ENCODE results near the gene PCBP3. TPM values are rescaled to one million over a fixed set of nuclear protein-coding genes. Genes with fewer than 3 reads are reported as not detected.

Gene PCBP3
- total and polyA plus RNA-seq, 8 donors = 0.83 to 4.3 (median 1.7) TPM

DNA sequence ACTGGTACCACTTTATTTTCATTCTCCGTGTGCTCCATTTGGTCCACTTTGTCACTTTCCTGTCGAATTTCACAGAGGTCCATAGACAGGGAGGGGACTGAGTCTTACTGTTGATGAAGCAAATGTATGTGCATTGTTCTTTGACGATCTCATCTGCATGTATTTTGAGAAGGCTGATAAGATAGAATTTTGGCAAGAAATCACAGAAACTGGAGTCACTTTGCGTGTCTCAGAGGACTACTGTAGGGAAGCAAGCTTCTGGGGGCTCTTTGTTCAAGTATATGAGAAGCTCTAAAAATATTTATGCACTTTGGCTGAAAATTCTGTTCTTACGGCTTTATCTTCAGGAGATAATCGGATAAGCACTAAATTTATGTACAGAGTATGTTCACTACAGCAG lies 78.1 kb downstream of the PCBP3 start:
- FAIRE-seq (no peak), DNase-seq (no peak), ATAC-seq (no peak)
- no peaks in the 10 kb centered on the region for H3K36me3 ChIP-seq
- H3K27ac ChIP-seq = no peak overlapping the region
- intact Hi-C loops (cut with DNase I) = no loop called here
- TF ChIP-seq, protein P1, sequence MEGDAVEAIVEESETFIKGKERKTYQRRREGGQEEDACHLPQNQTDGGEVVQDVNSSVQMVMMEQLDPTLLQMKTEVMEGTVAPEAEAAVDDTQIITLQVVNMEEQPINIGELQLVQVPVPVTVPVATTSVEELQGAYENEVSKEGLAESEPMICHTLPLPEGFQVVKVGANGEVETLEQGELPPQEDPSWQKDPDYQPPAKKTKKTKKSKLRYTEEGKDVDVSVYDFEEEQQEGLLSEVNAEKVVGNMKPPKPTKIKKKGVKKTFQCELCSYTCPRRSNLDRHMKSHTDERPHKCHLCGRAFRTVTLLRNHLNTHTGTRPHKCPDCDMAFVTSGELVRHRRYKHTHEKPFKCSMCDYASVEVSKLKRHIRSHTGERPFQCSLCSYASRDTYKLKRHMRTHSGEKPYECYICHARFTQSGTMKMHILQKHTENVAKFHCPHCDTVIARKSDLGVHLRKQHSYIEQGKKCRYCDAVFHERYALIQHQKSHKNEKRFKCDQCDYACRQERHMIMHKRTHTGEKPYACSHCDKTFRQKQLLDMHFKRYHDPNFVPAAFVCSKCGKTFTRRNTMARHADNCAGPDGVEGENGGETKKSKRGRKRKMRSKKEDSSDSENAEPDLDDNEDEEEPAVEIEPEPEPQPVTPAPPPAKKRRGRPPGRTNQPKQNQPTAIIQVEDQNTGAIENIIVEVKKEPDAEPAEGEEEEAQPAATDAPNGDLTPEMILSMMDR (IDR thresholded peaks at IDR 0.05) = no peak
- H3K4me1 ChIP-seq = no peaks in the 10 kb centered on the region
- no peak overlapping the region for H3K4me3 ChIP-seq
- no peaks in the 10 kb centered on the region for H3K27me3 ChIP-seq
- 53 to 59% methylated on average over 6 of the region's 6 CpGs for WGBS, 2 donors
- no peaks in the 10 kb centered on the region for H3K9me3 ChIP-seq

DNA sequence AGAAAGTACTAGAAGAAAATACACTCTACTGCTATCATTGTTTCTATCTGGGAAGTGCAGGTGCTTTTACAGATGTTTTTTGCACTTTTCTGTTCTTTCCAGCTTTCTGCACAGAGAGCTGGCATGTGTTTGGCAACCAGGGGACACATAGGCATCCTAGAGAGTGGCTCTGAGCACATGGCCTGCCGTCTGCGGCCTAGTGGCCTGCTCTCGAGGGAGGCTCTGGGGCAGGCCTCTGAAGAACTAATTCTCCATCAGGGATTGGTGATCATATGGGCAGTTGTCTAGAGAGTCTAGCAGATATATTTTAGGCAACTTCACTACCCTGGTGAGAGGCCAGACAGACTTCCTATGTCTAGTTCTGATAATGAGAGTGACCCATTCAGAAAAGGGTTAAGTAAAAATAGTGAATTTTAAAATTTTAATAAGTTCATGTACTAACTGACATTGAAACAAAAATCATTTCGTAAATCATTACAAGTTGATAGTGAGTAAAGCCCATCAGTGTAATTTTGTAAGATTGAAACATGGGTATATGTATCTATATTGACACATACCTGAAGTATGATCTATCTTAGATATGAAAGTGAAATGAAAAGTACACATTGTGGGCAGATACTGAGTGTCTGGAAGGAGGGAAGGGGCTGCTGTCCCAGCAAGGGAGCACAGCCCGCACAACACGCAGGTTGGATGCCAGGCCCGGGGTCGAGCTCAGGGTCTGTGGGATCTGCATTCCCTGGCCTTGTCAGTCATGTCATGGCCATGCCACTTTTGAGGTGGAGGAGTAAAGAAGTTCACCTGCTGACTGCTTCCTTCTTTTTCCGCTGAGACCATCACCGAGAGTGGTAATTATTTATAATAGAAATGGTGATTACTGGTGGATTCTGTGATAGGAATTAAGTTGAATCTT lies 79.8 kb downstream of the PCBP3 start:
- FAIRE-seq (no peak), DNase-seq (no peak), ATAC-seq (no peak)
- Histone ChIP-seq H3K27ac (no peak overlapping the region), H3K4me1 (no peaks in the 10 kb centered on the region), H3K9me3 (no peaks in the 10 kb centered on the region), H3K36me3 (no peaks in the 10 kb centered on the region), H3K4me3 (no peak overlapping the region), H3K27me3 (no peaks in the 10 kb centered on the region)
- TF ChIP-seq, protein P1 (IDR thresholded peaks at IDR 0.05) = no peak
- intact Hi-C loops (cut with DNase I) = no loop called here
- 81 to 90% methylated on average over 10 of the region's 10 CpGs for WGBS, 2 donors

DNA sequence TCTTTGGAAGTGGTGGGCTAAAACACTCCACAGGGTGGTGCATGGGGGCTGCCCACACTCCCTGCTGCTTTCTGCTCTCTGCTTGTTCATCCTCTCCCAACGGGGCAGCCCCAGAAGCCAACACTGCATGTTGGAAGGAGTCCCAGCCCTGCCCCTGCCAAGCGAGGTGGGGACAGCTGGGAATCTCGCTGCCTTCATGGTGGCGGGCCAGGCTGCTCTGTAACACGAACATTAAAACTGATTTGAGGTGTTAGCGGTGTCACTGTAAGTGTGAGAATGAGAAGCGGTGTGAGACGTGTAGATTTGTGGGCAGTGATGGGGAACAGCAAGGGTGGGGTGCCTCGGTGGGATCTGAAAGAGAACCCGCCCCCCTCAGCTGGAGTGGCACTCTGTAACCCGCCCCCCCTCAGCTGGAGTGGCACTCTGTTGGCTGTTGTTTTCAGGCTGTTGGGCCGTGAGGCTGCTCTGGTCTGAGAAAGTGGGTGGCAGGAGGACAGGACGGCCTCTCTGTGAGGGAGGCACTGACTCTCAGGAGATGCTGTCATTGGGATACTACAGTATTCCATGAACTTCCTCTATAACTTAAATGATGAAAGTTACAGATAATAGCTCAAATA lies 80.9 kb downstream of the PCBP3 start:
- TF ChIP-seq, protein P1 (IDR thresholded peaks at IDR 0.05) = no peak
- Histone ChIP-seq H3K4me3 (no peak overlapping the region), H3K27me3 (no peaks in the 10 kb centered on the region), H3K9me3 (no peaks in the 10 kb centered on the region), H3K27ac (no peak overlapping the region), H3K36me3 (no peaks in the 10 kb centered on the region), H3K4me1 (no peaks in the 10 kb centered on the region)
- ATAC-seq (no peak), FAIRE-seq (no peak), DNase-seq (no peak)
- 60 to 64% methylated on average over 12 to 13 of the region's 13 CpGs for WGBS, 2 donors
- intact Hi-C loops (cut with DNase I) = no loop called here

DNA sequence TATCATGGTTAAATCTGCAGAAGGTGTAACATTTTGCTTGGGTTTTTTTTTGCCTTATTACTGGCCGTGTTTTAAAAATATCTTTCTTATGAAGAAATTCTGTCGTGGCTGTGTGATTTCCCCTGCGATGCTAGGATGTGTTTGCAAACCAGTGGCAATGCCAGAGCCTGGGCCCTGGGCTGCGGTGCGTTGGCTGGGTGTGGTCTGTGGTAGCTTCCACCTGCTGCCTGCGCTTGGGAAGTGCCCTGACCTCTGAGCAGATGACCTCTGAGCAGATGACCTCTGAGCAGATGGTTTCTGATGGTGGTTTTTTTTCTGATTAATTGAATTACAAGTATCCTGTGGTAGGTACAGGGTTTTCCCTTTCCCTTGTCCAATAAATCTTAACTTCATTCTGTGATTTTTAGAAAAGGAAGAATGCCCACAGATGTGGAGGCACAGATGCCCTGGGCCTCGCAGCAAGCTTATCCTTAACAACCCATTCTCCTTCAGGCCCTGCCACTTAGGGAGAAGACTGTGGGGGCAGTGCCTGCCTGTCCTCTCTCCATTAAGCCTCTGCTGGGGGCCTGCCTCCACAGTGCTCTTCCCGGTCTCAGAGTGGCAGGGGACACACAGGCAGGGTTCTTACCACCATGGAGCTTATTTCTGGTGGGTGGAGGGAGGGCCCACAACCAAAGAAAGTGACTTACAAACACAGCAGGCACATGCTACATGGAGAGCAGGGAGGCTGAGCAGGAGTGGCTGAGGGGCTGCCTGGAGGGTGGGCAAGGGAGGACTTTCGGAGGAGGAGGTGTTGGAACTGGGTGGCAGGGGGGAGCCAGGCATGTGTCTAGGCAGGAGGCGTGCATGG lies 81.7 kb downstream of the PCBP3 start:
- FAIRE-seq (no peak), DNase-seq (no peak), ATAC-seq (no peak)
- Histone ChIP-seq H3K27me3 (no peaks in the 10 kb centered on the region), H3K4me3 (no peak overlapping the region), H3K27ac (no peak overlapping the region), H3K36me3 (no peaks in the 10 kb centered on the region), H3K4me1 (no peaks in the 10 kb centered on the region), H3K9me3 (no peaks in the 10 kb centered on the region)
- intact Hi-C loops (cut with DNase I) = no loop called here
- WGBS, 2 donors = 81 to 92% methylated on average over 10 of the region's 10 CpGs
- TF ChIP-seq, protein P1 (IDR thresholded peaks at IDR 0.05) = no peak

Data from pancreas (tissue), 10 donors.